HUES6 (cell line): ENCODE measurements around the gene TIAM2.
"Not testable (repeated sequence)": the region's sequence is repeated elsewhere in the genome, so short reads cannot be mapped to it uniquely, and the experiment has no call there.

ENCODE experiments used
- H3K27ac ChIP-seq: 2 replicates; pipeline ENCODE4 v1.7.0; 2013; ENCODE audit warnings: low read depth, mild to moderate bottlenecking, low read length, inconsistent platforms
- H3K27me3 ChIP-seq: 2 replicates; pipeline ENCODE4 v1.6.1; 2013; ENCODE audit warnings: low read length; ENCODE audit not compliant: control insufficient read depth, insufficient read depth
- H3K36me3 ChIP-seq: 2 replicates; pipeline ENCODE4 v1.6.1; 2013; ENCODE audit warnings: low read length; ENCODE audit not compliant: control insufficient read depth, insufficient read depth
- H3K4me1 ChIP-seq: 2 replicates; pipeline ENCODE4 v1.6.1; 2013; ENCODE audit warnings: low read length; ENCODE audit not compliant: control insufficient read depth, insufficient read depth
- H3K4me3 ChIP-seq: 2 replicates; pipeline ENCODE4 v1.5.1; 2013; ENCODE audit warnings: low read depth, low read length
- H3K9ac ChIP-seq: one replicate; pipeline ENCODE4 v1.6.1; 2013; ENCODE audit warnings: mild to moderate bottlenecking, low read length
- H3K9me3 ChIP-seq: 2 replicates; pipeline ENCODE4 v1.6.1; 2013; ENCODE audit warnings: low read depth, low read length; ENCODE audit not compliant: control insufficient read depth, insufficient read depth

The TIAM2 gene

GRCh38 chr6:155008625-155009024 lies 13.5 kb downstream of the TIAM2 start:
- no peak overlapping the region for H3K9ac ChIP-seq
- H3K4me1 ChIP-seq = peaks cover 12% of the 10 kb centered on the region
- H3K36me3 ChIP-seq = no peaks in the 10 kb centered on the region
- H3K27ac ChIP-seq = no peak overlapping the region
- H3K4me3 ChIP-seq = no peak overlapping the region
- H3K9me3 ChIP-seq = no peaks in the 10 kb centered on the region
- no peaks in the 10 kb centered on the region for H3K27me3 ChIP-seq

GRCh38 chr6:155010940-155011339 lies 15.8 kb downstream of the TIAM2 start:
- no peak overlapping the region for H3K9ac ChIP-seq
- no peaks in the 10 kb centered on the region for H3K36me3 ChIP-seq
- H3K4me3 ChIP-seq = no peak overlapping the region
- no peaks in the 10 kb centered on the region for H3K27me3 ChIP-seq
- H3K4me1 ChIP-seq = peaks cover 21% of the 10 kb centered on the region
- no peak overlapping the region for H3K27ac ChIP-seq
- H3K9me3 ChIP-seq = no peaks in the 10 kb centered on the region

GRCh38 chr6:155011809-155012291 lies 16.7 kb downstream of the TIAM2 start:
- Histone ChIP-seq H3K36me3 (no peaks in the 10 kb centered on the region), H3K27ac (no peak overlapping the region), H3K9ac (no peak overlapping the region), H3K4me3 (no peak overlapping the region), H3K27me3 (no peaks in the 10 kb centered on the region), H3K9me3 (no peaks in the 10 kb centered on the region), H3K4me1 (peaks cover 20% of the 10 kb centered on the region)

GRCh38 chr6:155013457-155013876 lies 18.4 kb downstream of the TIAM2 start:
- Histone ChIP-seq H3K9ac (no peak overlapping the region), H3K9me3 (no peaks in the 10 kb centered on the region), H3K27me3 (no peaks in the 10 kb centered on the region), H3K4me3 (no peak overlapping the region), H3K27ac (no peak overlapping the region), H3K4me1 (peaks cover 22% of the 10 kb centered on the region), H3K36me3 (no peaks in the 10 kb centered on the region)

GRCh38 chr6:155014137-155014536 lies 19.0 kb downstream of the TIAM2 start:
- Histone ChIP-seq H3K4me1 (peaks cover 22% of the 10 kb centered on the region), H3K4me3 (no peak overlapping the region), H3K36me3 (no peaks in the 10 kb centered on the region), H3K27ac (no peak overlapping the region), H3K27me3 (no peaks in the 10 kb centered on the region), H3K9me3 (no peaks in the 10 kb centered on the region), H3K9ac (no peak overlapping the region)

- Histone ChIP-seq H3K9ac (no peak overlapping the region), H3K4me1 (peaks cover 22% of the 10 kb centered on the region), H3K27ac (peak overlapping the region; percentile 1; the same call in 1 of the 2 replicates), H3K27me3 (no peaks in the 10 kb centered on the region), H3K36me3 (no peaks in the 10 kb centered on the region), H3K9me3 (no peaks in the 10 kb centered on the region), H3K4me3 (no peak overlapping the region)
Observed at GRCh38 chr6:155014670-155015300, 19.7 kb downstream of the TIAM2 start.

- H3K36me3 ChIP-seq = not testable (repeated sequence)
Observed at GRCh38 chr6:155018415-155018814, 23.3 kb downstream of the TIAM2 start.

GRCh38 chr6:155021680-155022079 lies 26.6 kb downstream of the TIAM2 start:
- peaks cover 14% of the 10 kb centered on the region for H3K4me1 ChIP-seq
- H3K27ac ChIP-seq = no peak overlapping the region
- no peaks in the 10 kb centered on the region for H3K9me3 ChIP-seq
- H3K36me3 ChIP-seq = no peaks in the 10 kb centered on the region; the same call in 1 of the 2 replicates
- H3K4me3 ChIP-seq = no peak overlapping the region
- H3K27me3 ChIP-seq = no peaks in the 10 kb centered on the region
- no peak overlapping the region for H3K9ac ChIP-seq

More at GRCh38 chr6:155018415-155018814, 23.3 kb downstream of the TIAM2 start:
- H3K9me3 ChIP-seq, H3K9ac ChIP-seq, H3K4me3 ChIP-seq, H3K27ac ChIP-seq, H3K27me3 ChIP-seq: not testable (repeated sequence)
- H3K4me1 ChIP-seq = peaks cover 16% of the 10 kb centered on the region

- Histone ChIP-seq H3K27ac (no peak overlapping the region), H3K9me3 (no peaks in the 10 kb centered on the region), H3K9ac (no peak overlapping the region), H3K36me3 (no peaks in the 10 kb centered on the region; the same call in 1 of the 2 replicates), H3K4me3 (no peak overlapping the region), H3K27me3 (no peaks in the 10 kb centered on the region), H3K4me1 (peaks cover 12% of the 10 kb centered on the region)
Observed at GRCh38 chr6:155022721-155023120, 27.6 kb downstream of the TIAM2 start.

- Histone ChIP-seq H3K4me3 (no peak overlapping the region), H3K9ac (no peak overlapping the region), H3K9me3 (no peaks in the 10 kb centered on the region), H3K27ac (no peak overlapping the region), H3K4me1 (peaks cover 12% of the 10 kb centered on the region), H3K36me3 (no peaks in the 10 kb centered on the region; the same call in 1 of the 2 replicates), H3K27me3 (no peaks in the 10 kb centered on the region)
Observed at GRCh38 chr6:155023717-155024116, 28.6 kb downstream of the TIAM2 start.

GRCh38 chr6:155024391-155025027 lies 29.4 kb downstream of the TIAM2 start:
- H3K4me3 ChIP-seq = no peak overlapping the region
- H3K9me3 ChIP-seq = no peaks in the 10 kb centered on the region
- peaks cover 12% of the 10 kb centered on the region for H3K4me1 ChIP-seq
- no peak overlapping the region for H3K27ac ChIP-seq
- no peak overlapping the region for H3K9ac ChIP-seq
- H3K27me3 ChIP-seq = no peaks in the 10 kb centered on the region
- no peaks in the 10 kb centered on the region; the same call in 1 of the 2 replicates for H3K36me3 ChIP-seq
